ENCODE results near the gene PARP8.
A peak's percentile ranks its signal among the peaks of the same experiment; 100 is the strongest.
"Not testable (repeated sequence)": the region's sequence is repeated elsewhere in the genome, so short reads cannot be mapped to it uniquely, and the experiment has no call there.

Gene PARP8

DNA sequence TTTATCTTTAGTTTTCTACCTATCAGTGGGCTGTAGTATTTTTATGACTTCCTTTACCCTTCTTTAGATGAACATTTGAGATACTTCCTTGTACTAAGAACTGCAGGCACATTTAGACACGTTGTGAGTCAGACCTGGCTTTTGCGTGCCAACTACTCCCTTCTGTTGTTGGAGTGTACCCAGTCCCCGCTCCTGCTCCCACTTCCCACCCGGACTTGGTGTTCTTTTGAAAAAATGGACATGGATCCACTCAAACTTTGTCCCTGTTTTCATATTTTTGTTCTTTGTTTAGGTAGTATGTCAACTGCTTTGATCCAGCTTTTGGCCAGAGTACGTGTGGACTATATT, 60.7 kb downstream of the PARP8 start:
- no peak for DNase-seq

DNA sequence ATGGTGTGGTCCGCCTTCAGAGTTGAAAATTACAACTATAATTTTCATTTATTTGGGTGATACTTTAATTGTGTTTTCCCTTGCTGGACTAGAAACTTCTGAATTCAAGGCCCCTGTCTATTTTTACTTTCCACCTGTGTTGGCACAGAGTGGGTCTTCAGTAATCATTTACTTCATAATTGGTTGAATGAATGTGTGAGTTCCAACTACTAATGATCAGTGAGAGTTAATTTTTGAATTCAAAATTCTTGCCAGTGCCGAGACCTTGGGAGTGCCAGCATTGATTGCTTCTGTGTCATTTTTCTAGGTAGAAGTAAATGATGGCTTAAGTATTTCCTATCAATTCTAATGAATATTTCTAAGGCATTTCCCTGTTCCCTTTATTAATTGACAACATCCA, 61.4 kb downstream of the PARP8 start:
- no peak for DNase-seq

DNA sequence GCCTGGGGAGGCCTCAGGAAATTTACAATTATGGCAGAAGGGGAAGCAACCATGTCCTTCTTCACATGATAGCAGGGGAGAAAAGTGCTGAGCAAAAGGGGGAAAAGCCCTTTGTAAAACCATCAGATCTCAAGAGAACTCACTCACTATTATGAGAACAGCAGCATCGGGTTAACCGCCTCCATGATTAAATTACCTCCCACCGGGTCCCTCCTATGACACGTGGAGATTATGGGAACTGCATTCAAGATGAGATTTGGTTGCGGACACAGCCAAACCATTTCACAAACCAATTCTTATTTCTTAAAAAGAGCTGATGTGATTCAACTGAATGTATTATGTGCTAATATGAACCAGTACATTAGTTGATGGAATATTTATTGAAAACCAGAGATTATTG, 63.9 kb downstream of the PARP8 start:
- DNase-seq = no peak

DNA sequence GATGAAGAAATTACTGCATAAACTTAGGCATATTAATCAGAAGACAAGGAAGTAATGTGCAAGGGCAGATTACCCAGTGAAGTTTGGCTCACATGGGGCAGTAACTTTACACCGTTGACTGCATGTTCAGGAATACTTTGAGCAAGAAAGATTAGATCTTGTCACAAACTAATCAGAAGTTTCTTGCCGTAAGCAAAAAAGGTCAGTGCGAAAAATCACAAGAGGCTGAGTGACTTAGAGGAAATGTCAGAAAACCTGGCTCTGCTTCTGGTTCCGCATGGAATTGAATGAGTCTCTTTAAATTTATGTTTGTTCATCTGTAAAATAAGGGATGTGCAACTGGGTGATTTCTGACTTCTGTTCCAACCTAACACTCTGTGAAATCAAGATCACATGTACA, 64.4 kb downstream of the PARP8 start:
- DNase-seq = no peak

DNA sequence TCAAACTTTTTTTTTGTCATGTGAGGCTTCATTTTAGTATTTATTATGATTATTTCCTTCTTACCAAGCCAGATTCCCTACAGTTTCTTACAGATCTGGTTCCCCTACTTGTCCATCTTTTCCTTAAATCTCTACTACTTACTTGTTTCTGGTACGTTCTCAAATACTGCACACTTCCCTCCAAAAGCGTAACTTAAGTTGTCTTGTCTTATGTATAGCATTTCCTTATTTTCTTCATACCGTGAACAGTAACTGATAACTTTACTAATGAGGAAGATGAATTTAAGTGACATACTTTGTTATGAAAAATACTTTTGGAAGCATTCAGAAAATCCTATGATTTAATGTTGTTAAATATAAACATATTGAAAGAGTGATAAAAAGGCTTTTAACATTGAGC, 67.3 kb downstream of the PARP8 start:
- DNase-seq = no peak

DNA sequence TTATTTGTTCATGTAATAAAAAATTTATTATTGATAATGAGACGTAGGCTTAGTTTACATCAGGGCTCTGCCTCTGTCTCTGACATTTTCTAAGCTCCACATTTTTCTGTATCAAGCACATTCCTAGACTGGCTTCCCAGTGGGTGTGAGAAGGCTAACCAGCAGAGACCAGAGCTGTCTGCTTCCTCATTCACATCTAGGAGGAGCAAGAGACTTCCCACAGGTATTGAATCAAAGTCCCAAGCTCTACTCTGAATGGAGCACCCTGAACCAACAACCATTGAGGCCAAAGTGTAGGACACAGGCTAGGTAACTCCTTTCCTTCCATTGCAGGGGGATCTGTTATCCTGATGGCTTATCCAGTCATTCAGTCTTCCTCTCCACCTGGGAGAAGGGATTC, 72.4 kb downstream of the PARP8 start:
- no peak for DNase-seq

DNA sequence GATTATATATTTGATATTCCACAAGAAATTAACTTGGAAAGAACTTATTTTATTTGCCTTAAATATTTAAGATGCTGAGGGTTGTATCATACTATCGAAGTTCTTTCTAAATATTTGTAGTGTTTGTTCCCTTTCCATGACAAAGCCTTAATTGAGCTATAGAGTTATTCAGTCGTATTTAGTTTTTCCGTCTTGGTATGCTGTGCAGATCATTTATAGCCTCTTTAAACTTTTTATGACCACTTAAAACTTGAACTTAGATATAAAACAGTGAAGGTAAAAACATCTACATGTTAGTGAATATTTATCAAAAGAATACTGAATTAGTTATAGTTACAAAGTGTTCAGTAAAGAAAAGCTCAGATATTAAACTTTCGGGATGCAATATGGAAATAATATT, 74.4 kb downstream of the PARP8 start:
- no peak for DNase-seq

DNA sequence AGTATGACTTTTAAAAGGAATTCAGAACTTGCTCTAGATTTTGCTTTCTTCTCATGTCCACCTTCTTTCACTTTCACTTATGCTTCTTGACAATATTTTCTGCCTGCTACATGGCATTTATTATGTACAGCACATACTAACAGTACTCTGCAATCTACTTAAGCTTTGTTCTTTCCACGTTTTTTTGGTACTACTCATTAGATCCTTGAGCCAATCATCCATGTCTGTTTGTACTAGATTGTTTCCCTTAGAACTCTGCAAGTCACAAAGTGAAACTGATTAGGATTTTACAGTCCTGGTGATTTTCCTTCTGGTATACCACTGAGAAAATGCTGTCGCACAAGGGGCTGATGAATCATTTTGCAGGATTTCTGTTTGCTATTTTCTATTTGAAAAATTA, 78.3 kb downstream of the PARP8 start:
- peak; percentile 31 for DNase-seq

DNA sequence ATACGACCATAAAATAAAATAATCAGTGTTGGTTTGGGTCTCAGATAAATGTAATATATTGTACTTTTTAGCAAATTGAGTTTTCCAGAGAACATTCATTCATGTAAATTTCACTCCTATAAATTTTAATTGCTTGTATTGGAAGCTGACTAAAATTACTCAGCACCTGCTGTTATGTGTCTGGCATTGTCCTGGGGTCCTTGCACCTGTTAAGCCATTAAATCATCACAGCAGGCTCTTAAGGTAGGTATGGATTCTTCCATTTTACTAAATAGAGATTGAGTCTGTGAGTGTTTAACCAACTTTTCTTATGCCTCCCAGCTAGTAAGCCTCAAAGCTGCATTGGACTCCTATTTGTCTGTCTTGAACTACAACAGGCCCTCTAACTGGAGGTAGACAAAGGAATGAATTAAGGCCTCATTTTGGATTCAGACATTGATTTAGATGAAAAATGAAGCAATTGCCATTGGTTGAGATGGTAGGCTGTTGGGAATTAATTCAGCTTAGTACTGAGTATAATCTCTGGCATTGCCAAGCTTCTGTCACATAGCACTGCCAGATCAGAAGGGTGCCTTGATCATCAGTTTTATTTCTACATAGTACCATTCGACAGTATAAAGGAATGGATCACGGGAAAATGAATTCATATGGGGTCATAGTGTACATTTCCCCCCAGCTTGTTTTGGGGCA, 78.9 kb downstream of the PARP8 start:
- DNase-seq = no peak

DNA sequence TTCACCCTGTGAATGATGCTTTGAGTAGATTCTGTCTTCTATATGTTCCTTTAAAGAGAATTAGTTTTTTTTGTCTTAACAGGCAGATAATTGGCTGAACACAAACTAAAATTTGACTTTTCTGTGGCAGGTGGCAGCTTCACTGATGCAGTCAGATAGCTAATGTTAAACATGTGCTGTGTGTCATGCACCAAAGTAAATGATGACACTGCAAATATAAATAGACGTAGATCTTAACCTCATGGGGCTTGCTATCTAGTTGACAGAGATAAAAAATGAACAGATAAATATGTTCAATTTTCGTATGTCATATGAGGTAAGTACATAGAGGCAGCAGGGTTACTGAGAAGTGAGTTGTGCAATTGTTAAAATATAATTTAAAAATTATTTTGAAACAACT, 82.7 kb downstream of the PARP8 start:
- DNase-seq = no peak

DNA sequence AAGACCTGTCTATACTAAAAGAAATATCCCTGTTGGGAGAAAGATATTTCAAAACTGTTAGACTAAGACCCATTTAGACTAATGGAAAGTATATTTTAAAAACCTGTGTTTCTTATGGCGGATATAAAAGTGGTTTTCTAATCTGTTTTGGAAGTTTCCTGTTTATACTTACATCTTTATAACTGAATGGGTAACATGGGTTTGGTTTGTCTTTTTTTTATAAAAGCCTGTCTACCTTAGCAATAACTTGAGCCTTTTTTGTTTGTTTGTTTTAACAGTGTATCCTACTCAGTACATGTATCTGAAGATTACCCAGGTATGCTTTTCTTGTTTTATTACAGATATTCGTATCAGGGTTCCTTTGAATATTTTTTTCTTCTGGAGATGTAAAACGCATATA, 83.4 kb downstream of the PARP8 start:
- no peak for DNase-seq

DNA sequence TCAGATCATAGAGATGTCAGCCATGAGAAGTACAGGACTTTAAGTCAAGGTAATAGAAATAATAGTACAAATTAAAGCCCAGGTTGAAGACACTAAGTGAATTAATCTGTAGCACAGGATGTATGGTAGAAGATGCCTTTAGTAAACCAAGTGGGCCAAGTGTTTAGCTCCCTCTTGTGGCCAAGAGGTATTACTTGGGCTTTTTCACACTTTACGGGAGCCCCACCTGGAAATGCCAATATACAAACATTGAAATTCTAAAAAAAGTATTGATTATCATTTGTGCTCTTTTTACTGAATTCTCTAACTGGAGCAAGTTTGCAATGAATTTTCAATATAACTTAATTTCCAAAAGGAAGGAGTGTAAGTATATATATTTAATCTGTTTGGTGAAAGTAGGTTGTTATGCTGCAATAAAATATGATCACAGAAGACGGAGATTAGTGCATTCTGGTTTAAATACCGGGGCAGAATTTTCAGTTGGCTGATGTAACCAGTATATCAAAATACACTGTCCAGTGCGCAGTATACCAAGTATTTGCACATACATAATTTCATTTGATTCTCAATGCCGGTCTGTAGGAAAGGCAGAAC, 84.7 kb downstream of the PARP8 start:
- peak; percentile 42 for DNase-seq

DNA sequence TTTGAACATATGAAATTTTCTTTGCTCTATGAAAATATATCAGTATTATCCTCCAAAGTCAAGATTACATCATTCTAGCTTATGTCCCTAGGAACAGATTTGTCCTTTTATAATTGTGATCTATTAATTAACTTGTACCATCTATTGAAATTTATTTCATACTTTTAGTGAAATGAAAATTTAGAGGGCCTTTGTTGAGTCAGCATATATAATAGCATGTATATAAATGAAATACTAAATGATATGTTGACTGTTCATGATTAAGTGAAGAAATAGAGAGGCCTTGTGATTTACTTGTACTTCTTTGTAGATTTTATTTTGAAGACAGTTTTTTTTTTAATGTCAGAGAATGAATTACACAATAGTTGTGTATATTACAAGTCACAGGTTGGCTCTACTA, 86.4 kb downstream of the PARP8 start:
- no peak for DNase-seq

DNA sequence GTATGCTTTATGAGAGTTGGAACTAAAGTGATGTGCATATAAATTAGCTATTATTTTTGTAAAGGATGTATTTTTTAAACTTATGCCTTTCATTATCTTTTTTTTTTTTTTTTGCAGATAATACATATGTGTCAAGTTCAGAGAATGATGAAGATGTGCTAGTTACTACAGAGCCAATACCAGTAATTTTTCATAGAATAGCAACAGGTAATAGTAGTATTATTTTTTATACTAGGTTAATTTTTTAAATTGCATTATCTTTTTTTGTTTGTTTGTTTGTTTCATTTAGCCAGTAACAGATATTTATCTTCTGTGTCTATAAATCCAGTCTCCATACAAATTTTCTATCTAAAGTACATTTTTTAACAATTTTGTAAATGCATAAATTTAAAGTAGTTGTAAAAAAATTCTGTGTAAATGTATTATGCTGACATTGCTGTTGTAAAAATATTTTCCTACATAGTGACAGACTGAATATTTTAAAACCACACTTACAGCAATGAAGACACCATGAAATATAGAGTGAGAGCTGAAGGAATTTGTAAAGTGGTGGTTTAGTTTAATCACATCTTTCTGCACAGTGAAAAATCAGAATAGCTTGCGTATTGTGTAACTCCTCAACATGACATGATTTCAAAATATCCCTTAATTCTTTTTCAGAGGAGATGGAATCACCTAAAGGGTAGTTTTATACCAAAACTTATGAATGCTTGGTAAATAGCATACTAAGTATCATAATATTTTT, 93.3 kb downstream of the PARP8 start:
- DNase-seq = no peak

DNA sequence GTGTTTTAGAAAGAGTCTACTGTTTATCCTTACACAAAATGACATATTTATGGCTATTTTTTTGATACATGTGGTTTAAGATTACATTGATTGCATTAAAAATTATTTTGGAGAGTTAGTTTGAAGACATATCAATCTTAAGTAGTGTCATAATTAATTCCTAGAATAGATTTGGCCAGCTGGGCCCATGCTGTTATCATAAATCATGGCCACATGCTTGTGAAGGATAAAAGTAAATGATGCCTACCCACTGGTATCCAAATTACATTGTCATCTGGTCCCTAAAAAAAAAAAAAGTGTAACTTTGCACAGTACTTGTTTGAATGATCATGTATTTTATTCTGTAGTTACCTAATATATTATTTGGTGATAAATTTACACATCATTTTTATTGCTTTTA, 96.9 kb downstream of the PARP8 start:
- DNase-seq = no peak

DNA sequence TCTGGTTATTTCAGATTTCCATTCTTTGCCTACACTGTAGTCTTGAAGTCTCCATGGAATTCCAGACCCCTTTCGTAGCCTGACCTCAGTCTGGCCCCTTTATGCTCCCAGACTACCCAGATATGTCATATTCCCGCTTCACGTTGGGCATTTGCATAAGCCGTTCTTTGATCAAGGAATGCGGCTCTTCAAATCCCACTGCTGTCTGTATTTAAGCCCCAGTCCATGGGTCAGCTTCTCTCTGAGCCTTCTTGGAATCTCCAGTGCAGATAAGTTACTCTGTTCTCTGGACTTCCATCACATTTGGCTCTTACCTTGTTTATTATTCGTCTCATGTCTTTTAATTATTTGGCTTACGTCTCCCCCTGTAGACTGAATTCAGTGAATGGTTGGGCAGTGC, 97.4 kb downstream of the PARP8 start:
- no peak for DNase-seq

DNA sequence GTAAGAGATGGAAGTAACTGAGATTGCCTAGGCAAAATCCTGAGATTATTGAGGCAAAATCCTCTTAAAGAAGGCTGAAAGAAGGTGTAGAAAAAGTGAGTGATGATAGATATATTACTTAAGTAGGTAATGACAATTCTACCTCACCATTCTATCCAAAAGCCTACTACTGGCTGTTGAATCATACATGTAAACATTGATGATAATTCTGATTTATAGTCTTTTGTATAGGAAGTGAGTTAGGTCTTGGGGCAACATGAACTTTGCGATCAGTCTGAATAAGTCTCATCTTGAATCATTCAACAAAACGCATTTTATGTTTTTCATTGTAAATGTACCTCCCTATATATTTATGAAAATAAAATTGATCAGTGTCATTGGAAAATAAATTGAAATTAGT, 99.6 kb downstream of the PARP8 start:
- no peak for DNase-seq

DNA sequence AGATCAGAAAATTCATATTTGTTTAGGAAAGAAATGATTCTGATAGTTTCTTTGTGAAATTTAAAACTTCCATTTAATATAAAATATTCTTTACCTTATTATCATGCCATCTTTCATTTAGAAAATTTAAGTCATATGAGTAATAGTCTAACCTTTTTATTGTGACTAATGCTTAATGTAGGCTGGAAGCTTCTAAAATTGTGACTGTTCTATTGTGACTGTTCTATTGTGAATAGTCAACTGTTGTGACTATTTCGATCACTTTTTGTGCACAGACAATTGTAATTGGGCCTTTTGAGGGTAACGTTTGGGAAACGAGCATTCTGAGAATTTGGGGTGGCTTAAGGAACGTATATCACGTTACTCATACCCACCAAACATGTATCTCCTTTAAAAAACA, 100.0 kb downstream of the PARP8 start:
- DNase-seq = no peak

DNA sequence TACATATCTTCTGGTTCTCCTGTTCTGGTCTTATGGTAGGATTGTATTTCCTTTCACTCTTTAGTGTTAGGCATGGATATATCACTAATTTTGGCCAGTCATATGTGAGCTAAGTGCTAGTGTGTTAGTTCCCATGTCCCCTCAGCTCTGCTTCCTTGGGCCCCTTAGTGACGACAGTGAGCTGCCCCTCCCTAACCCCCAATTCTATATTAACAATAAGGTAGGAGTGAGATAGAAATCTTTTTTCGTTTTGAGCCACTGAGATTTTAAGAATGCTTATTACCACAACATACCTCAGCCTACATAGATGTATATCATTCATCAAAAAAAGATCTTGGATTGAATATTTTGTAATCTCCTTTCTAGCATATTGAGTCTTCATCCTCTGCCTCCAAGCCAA, 100.5 kb downstream of the PARP8 start:
- no peak for DNase-seq

DNA sequence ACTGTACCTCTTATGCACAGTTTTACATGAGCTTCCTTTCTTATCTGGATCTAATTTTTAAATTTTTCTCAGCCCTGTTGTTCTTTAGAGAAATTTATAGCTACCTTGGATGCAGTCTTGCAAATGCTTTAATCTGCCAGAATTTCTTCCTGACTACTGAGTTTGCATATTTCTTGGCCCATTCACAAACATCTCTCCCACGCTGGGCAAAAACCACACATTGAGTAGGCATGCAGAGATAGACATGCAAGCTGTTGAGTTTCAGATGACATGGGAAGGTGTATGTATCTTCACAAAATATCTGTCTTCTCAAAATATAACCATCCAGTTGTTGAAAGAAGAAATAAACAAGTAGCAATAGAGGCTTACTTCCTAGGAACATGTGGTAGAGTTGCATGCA, 101.2 kb downstream of the PARP8 start:
- DNase-seq = no peak

DNA sequence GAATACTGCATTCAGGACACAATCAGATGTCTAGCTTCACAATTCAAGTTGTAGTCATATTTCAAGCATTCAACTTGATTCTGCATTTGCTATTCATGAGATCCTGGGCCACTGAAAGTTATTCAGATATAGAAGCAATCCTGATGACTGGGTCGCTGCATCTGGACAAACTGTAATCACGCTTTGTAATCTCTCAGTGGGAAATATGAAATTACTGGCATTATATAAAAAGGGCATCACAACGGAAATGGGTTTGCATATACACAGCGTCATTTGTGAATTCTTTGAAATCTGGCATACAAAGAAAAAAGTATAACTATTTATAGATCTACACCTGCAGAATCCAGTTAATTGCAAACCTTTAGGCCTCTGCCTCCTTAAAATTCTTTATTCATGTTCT, 102.2 kb downstream of the PARP8 start:
- DNase-seq = no peak

DNA sequence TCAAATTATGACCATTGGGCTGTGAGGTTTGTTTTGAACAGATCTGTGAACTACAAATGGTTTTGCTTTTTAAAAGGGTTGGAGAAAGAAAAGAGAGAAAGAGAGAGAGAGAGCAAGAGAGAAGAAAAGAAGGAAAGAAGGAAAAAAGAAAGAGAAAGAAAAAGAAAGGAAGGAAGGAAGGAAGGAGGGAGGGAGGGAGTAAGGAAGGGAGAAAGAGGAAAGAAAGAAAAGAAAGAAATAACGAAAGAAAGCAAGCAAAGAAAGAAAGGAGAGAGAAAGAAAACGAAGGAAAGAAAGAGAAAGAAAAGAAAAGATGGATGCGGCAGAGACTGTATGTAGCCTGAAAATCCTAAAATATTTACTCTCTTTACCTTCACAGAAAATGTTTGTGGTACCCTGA, 104.0 kb downstream of the PARP8 start:
- DNase-seq = no peak

DNA sequence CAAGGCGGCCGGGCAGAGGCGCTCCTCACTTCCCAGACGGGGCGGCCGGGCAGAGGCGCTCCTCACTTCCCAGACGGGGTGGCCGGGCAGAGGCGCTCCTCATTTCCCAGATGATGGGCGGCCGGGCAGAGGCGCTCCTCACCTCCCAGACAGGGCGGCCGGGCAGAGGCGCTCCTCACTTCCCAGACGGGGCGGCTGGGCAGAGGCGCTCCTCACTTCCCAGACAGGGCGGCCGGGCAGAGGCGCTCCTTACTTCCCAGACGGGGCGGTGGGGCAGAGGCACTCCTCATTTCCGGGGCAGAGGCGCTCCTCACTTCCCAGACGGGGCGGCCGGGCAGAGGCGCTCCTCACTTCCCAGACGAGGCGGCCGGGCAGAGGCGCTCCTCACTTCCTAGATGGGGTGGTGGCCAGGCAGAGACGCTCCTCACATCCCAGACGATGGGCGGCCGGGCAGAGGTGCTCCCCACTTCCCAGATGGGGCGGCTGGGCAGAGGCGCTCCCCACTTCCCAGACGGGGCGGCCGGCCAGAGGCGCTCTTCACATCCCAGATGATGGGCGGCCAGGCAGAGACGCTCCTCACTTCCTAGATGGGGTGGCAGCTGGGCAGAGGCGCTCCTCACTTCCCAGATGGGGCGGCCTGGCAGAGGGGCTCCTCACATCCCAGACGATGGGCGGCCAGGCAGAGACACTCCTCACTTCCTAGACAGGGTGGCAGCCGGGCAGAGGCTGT, 108.2 kb downstream of the PARP8 start:
- DNase-seq = not testable (repeated sequence)

DNA sequence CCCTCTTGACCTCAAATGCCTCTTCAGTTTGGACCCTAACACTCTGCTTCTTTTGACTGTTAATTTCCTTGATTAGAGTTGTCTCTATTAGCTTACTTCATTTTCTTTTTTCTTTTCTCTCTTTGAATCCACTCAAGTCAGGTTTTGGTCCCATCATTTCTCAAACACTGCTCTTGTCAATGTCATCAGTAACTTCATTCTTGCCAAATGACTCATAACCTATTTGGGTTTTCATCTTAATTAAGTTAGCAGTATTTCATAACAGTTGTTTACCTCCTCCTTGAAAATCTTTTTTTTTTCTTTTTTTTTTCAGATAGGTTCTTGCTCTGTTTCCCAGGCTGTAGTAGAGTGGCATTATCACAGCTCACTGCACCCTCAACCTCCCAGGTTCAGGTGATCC, 119.6 kb downstream of the PARP8 start:
- no peak for DNase-seq

Measured in NCI-H2029 treated with DMSO at 0.1 percent for 48 hours (cell line).